ENCODE results near the gene SORBS1. TPM values are rescaled to one million over a fixed set of nuclear protein-coding genes. Genes with fewer than 3 reads are reported as not detected.
A peak's percentile ranks its signal among the peaks of the same experiment; 100 is the strongest.

SORBS1 gene
- total and polyA plus RNA-seq, 3 donors from 2014 or later, result 34.4 to 46.6 (median 38.8) TPM

GRCh38 chr10:95419399-95419798, 141.8 kb downstream of the SORBS1 start:
- intact Hi-C loops (cut with DNase I; ENCODE audit: low total_unique reads), result no loop called here

GRCh38 chr10:95416973-95417372, 144.2 kb downstream of the SORBS1 start:
- no peak for DNase-seq
- Histone ChIP-seq H3K4me1 (peaks cover 4% of the 10 kb centered on the region), H3K27me3 (no peaks in the 10 kb centered on the region), H3K27ac (no peak overlapping the region), H3K9me3 (no peaks in the 10 kb centered on the region), H3K36me3 (ENCODE audit: low read depth, missing control alignments) (no peaks in the 10 kb centered on the region), H3K4me3 (no peak overlapping the region)
- intact Hi-C loops (cut with DNase I; ENCODE audit: low total_unique reads), result no loop called here
- WGBS, 2 donors, result 94 to 95% methylated on average over 7 of the region's 7 CpGs
- TF ChIP-seq, protein P1, sequence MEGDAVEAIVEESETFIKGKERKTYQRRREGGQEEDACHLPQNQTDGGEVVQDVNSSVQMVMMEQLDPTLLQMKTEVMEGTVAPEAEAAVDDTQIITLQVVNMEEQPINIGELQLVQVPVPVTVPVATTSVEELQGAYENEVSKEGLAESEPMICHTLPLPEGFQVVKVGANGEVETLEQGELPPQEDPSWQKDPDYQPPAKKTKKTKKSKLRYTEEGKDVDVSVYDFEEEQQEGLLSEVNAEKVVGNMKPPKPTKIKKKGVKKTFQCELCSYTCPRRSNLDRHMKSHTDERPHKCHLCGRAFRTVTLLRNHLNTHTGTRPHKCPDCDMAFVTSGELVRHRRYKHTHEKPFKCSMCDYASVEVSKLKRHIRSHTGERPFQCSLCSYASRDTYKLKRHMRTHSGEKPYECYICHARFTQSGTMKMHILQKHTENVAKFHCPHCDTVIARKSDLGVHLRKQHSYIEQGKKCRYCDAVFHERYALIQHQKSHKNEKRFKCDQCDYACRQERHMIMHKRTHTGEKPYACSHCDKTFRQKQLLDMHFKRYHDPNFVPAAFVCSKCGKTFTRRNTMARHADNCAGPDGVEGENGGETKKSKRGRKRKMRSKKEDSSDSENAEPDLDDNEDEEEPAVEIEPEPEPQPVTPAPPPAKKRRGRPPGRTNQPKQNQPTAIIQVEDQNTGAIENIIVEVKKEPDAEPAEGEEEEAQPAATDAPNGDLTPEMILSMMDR (IDR thresholded peaks at IDR 0.05), result no peak
- TF ChIP-seq POLR2A (IDR thresholded peaks at IDR 0.05), result no peak

More at GRCh38 chr10:95419399-95419798, 141.8 kb downstream of the SORBS1 start:
- TF ChIP-seq, protein P1 (IDR thresholded peaks at IDR 0.05), result no peak
- TF ChIP-seq POLR2A (IDR thresholded peaks at IDR 0.05), result no peak
- no peaks in the 10 kb centered on the region for H3K9me3 ChIP-seq
- H3K4me3 ChIP-seq, result no peak overlapping the region
- H3K36me3 ChIP-seq (ENCODE audit: low read depth, missing control alignments), result no peaks in the 10 kb centered on the region
- no peak overlapping the region for H3K27ac ChIP-seq
- H3K27me3 ChIP-seq, result no peaks in the 10 kb centered on the region
- WGBS, 2 donors, result 87 to 91% methylated on average over 3 of the region's 3 CpGs
- no peak for DNase-seq
- peaks cover 4% of the 10 kb centered on the region for H3K4me1 ChIP-seq

DNA sequence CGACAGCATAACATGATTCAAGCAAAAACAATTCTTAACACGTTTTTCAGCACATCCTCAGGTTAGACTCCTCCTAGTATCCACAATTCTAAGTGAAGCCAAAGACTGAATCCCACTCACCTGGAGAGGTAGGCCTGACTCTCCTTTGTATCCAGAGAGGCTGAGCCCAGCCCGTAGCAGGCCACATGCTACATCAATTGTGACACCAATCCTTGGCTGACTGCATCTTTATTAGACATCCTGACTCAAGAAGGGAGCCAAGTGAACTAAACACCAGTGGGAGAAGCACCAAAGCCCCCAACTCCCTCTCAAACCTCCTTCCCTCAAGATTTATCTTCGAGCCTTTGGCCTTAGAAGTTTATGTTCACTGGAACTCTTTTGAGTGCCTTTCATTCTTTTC, 144.9 kb downstream of the SORBS1 start:
- 59 to 67% methylated on average over 4 of the region's 4 CpGs for WGBS, 2 donors
- Histone ChIP-seq H3K27me3 (no peaks in the 10 kb centered on the region), H3K36me3 (ENCODE audit: low read depth, missing control alignments) (no peaks in the 10 kb centered on the region), H3K27ac (no peak overlapping the region), H3K9me3 (no peaks in the 10 kb centered on the region), H3K4me3 (no peak overlapping the region), H3K4me1 (peaks cover 4% of the 10 kb centered on the region)
- no peak for TF ChIP-seq POLR2A (IDR thresholded peaks at IDR 0.05)
- TF ChIP-seq, protein P1 (IDR thresholded peaks at IDR 0.05), result no peak
- intact Hi-C loops (cut with DNase I; ENCODE audit: low total_unique reads), result no loop called here
- no peak for DNase-seq

- DNase-seq, result no peak
- Histone ChIP-seq H3K27ac (peak overlapping the region in 1 of 2 donors; percentile 33), H3K4me1 (peaks cover 4% of the 10 kb centered on the region), H3K4me3 (no peak overlapping the region), H3K9me3 (no peaks in the 10 kb centered on the region), H3K36me3 (ENCODE audit: low read depth, missing control alignments) (no peaks in the 10 kb centered on the region), H3K27me3 (no peaks in the 10 kb centered on the region)
- intact Hi-C loops (cut with DNase I; ENCODE audit: low total_unique reads), result no loop called here
- TF ChIP-seq, protein P1 (IDR thresholded peaks at IDR 0.05), result no peak
- no peak for TF ChIP-seq POLR2A (IDR thresholded peaks at IDR 0.05)
- WGBS, 2 donors, result 32 to 59% methylated on average over 16 of the region's 16 CpGs
Observed at GRCh38 chr10:95415621-95416031, 145.5 kb downstream of the SORBS1 start.

GRCh38 chr10:95414844-95415485, 146.2 kb downstream of the SORBS1 start:
- Histone ChIP-seq H3K36me3 (ENCODE audit: low read depth, missing control alignments) (no peaks in the 10 kb centered on the region), H3K27ac (peak overlapping the region in 1 of 2 donors; percentile 33), H3K9me3 (no peaks in the 10 kb centered on the region), H3K4me3 (no peak overlapping the region), H3K4me1 (peaks cover 4% of the 10 kb centered on the region), H3K27me3 (no peaks in the 10 kb centered on the region)
- no peak for DNase-seq
- WGBS, 2 donors, result 50 to 51% methylated on average over 10 of the region's 10 CpGs
- intact Hi-C loops (cut with DNase I; ENCODE audit: low total_unique reads), result no loop called here
- no peak for TF ChIP-seq POLR2A (IDR thresholded peaks at IDR 0.05)

Data from testis (tissue), 3 donors.